HG02943 (cell line): ENCODE results near the gene FASTK.

Experiments used
- ATAC-seq: cut with Tn5 transposase; IDR thresholded peaks from one replicate; pipeline ENCODE4 v1.9.1; 2021; ENCODE audit warnings: mild to moderate bottlenecking, low read depth, moderate library complexity; ENCODE audit not compliant: unreplicated experiment

FASTK gene

DNA sequence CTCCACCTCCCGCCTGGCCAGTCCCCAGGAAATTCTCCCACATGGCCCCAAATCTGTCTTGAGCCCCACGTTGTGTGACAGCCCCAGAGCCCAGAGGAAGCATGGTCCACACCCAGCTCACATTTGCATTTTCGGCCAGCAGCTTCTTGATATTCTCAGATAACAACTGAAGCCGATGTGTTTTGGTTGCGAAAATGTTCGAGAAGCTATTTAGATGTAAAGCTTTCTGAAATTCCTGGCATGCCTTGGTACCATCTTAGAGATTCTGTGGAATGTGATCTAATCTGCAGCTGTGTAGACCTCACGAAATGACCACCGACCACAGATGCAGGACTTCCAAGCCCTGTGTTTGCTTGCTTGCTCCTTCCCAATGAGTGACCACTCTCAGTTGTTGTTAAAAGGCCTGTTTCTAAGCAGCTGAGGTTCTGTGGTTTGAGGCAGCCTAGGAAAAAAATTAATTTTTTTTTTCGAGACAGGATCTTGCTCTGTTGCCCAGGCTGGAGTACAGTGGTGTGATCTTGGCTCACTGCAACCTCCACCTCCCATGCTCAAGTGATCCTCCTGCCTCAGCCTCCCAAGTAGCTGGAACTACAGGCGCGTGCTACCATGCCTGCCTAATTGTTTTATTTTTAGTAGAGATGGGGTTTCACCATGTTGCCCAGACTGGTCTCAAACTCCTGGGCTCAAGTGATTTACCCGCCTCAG is 12.4 kb downstream of the FASTK start:
- ATAC-seq: no peak

DNA sequence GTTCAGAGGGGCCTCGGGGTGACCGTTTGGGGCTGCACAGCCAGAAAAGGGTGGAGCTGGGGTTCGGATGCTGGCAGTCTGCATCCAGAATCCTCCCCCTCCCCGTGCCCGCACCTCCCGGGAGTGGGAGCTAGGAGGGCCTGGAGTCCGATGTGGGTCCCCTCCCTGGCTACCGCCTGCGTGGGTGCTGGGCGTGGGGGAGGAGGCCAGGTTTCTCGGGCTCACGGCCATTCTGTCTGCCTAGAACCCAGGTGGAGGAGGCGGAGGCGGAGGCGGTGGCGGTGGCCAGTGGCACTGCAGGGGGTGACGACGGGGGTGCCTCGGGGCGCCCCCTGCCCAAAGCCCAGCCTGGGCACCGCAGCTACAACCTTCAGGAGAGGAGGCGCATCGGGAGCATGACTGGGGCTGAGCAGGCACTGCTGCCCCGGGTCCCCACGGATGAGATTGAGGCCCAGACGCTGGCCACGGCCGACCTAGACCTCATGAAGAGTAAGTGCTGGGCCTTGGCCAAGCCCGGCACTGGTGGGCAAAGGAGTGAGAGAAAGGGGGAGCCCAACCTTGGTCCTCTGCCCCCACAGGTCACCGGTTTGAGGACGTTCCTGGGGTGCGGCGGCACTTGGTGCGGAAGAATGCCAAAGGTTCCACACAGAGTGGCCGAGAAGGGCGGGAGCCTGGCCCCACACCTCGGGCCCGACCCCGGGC is 14.2 kb downstream of the FASTK start:
- ATAC-seq: no peak

DNA sequence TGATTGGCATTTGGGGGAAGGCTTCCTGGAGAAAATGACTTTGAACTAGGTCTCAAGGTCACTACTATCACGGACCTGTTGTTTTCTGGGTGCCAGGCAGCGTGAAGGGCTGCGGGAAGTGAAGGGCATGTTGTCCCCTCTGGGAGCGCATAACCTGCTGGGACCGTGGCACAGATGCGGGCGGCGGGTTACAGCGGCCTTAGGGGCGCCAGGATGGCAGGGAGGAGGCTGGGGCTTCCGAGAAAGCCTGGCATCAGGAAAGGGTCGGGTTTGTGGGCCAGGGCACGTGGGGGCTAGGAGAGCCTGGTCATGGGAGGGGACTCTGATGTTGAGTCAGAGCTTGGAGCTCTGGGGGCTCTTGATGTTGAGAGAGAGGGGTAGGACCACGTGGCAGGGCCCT is 15.1 kb downstream of the FASTK start:
- ATAC-seq: no peak

DNA sequence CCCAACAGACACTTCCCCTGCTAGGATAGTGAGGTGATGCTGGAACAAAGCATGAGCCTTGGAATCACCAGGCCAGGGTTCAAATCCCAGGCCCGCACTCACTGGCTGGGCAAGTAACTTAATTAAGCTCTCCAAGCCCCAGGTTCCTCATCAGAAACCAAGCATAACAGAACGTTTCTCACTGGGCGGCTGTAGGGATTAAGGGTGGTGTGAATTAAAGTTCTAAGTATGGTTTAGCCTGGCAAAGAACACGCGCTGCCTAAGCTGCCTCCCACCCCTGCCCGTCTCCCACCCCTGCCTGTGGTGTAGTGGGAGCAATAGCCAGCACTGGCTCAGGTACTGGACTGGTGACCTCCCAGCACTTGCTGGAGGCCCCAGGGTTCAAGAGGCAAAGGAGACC is 15.6 kb downstream of the FASTK start:
- no peak for ATAC-seq

DNA sequence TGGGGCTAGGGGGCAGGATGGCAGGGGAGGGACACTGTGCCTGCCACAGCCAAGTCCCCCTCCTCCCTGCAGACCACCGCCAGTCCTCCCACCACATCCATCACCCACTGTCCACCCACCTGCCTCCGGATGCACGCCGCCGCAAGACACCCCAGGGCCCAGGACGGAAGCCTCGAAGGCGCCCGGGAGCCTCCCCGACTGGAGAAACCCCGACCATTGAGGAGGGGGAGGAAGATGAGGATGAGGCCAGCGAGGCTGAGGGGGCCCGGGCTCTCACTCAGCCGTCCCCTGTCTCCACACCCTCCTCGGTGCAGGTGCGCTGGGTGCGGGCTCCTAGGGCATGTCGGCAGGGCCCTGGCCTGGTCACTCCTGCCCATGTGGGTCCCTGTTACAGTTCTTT is 16.2 kb downstream of the FASTK start:
- ATAC-seq: no peak

DNA sequence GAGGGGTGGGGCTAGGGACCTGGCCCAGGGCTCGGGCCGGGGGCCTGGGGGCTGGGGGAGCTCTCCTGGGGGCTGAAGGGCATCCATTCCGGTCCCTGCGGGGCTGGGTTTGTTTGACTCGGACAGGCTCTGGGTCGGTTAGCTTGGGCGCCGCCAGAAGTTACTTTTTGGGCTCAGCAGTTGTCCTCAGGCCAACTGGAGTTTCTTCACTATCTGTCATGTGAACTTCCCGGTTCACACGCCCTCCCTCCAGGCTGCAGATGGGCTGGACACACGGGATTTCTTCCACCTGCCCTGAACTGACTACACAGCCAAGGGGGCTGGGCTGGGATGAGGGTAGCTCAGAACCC is 17.4 kb downstream of the FASTK start:
- ATAC-seq: no peak

DNA sequence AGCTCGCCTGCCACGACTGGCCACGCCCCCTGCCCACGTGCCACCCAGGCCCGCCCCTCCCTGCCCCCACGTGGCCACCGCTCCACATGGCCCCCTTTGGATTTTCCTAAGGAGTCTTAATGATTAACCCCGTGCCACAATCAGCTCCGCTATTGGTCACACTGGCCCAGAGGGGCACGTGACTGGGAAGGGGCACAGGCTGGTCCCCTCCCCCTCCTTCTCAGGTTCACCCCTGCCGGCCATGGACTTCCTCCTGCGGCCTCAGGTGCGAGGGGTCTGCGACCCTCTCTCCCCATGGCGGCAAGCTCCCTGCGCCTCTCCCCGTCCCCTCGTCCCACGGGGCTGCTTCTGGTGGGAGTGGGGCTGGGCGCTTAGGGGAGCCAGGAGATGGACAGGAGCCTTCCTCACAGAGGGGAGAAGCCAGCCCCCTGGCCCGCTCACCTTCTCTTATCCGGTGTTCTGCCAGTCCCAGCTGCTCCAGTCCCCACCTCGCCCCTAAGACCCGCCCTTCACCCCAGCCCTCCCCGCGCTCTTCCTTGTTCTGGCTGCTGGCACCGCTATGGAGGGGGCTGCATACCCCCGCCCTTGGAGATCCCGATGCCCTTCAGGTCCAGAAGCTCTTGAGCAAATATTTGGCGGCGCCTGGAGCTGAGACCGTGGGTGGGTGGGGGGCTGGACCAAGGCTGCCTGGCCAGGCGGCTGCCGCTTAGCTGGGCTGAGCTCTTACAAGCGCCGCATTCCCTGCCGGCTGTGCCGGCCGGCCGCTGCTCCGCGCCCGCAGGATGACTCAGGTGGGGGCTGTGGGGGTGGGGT is 18.0 kb downstream of the FASTK start:
- ATAC-seq: no peak

DNA sequence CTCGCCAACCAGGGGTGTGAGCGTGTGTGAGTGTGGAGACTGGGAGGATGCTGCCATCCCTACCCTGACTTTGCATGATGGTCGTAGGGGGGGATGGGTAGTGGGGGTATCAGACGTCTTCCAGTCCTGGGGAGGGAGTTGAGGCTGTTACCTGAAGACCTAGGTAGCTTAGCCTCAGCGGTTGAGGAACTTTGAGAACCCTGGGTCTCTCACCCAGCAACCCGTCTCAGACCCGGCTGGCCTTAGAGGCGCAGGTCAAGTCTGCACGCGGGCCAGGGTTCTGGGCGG is 18.6 kb downstream of the FASTK start:
- no peak for ATAC-seq

DNA sequence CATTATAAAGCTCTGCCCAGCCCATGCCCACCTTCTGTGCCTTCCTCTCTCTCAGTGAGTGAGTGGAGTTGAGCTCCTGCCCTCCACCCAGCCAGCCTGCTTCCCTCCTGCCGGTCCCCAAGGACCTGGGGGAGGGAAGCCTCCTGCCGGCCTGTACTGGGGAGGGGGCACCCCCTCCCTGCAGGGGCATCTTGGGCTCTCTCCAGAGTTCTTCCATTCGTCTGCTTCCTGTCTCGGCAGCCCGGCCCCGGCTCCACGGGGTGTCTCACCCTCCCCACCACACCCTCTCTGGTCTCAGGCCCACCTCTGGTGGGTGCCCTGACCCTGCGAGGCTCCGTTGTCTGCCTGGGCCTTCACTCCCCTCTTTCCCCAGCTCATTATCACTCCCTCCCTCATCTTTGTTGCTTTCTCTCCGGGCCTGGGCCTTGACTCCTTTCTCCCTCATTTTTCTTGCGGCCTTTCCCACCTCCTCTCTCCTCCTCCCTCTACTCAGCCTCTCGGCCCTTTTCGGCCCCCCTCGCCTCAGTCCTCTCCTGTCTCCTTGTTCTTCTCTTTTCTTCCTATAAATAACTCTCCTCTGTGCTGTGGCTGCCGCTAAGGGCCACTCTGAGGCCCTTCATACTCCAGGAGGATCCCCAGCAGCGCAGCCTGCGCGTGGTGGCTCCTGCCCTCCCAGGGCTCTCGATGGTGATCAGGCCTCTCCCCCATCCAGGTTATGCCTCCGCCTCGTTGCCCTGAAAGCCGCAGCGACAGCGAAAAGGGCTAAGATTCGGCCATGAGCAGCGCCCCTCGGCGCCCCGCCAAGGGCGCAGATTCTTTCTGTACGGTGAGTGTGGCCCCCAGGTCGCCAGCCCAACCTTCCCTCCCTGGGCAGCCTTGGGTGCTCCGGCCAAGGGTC is 19.1 kb downstream of the FASTK start:
- no peak for ATAC-seq

DNA sequence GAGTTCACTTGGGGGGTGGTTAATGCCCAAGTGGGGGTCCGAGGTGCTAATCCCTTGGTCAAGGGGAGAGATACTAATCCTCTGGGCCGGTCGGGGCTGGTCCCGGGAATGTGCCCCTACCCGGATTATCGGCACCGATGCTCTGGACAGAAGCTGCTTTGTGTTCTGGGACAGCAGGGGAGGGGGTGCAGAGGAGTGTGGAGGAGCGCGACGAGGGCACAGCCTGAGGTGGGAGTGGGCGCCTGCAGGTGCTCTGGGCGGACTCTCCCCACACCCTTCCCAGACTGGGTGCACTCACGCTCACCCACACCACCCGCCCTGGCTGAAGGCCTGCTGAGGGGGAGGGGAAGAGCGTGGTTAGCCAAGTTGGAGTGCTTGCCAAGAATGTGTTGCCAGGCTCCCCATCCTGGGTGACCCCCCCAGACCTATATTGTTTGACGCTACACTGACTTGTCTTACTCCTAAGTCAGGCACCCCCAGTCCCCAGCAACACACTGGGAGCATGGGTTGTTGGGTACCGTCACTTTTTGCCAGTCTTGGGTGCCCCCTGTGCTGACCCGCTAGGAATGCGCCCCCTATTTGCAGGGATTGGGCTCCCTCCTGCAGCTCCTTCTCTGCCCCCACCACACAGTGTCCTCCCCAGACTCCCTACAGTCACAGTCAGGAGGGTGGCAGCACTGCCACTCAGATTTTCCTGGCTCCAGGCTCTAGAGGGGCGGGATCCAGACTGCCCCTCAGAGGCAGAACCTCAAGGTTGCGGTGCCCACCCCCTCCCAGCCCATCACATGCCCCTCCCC is 20.0 kb downstream of the FASTK start:
- ATAC-seq: no peak

DNA sequence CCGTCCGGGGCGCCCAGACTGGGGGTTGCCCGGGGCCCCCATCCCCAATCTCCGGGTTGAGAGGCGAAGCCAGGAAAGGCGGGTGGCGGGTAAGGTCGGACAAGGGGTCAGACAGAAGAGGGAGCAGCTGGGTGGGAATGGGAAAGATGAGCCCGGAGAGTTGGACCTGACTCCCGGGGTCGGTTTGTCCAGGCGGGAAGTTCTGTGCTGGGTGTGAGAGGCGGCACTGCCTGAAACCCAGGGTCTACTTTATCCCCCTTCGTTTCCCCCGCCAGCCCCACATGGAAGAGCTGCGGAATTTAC is 20.5 kb downstream of the FASTK start:
- ATAC-seq: no peak

DNA sequence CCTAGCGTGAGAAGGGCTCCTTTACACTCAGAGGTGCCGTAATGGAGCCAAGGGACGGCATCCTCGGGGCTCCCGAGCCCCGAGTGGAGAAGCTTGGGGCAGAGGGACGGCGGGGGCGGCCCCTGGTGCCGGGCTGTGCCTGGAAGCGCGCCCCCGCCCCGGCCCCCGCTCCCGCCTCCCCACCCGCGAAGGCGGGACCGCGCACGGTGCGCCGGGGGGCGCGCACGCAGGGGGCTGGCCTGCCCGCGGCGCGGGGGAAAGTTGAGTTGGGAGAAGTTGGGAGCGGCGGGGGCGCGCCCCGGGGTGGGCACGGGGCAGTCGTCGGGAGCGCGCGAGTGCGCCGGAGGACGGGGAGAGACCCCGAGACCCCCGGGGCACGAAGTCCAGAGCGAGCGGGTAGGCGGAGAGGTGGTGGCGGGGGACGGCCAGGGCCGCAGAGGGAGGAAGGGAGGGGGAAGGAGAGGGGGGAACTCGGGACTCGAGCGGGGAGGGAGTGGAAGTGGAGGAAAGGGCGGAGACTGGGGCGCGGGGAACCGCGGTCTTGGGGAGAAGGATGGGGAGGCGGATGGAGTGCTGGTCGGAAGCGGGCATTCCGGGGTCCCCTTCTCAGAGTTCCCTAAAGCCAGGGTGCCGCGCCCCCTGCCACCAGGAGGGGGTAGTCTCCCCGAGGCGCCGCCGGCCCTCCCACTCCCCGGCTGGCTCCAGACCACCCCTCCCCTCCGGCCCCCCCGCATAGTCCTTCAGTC is 21.1 kb downstream of the FASTK start, which contains the start of gene SLC4A2:
TSS of gene SLC4A2 (plus strand) at position 223 of the 746 bp plus-strand sequence. CDS start 2,399 bp downstream, outside the sequence.
- no peak for ATAC-seq

DNA sequence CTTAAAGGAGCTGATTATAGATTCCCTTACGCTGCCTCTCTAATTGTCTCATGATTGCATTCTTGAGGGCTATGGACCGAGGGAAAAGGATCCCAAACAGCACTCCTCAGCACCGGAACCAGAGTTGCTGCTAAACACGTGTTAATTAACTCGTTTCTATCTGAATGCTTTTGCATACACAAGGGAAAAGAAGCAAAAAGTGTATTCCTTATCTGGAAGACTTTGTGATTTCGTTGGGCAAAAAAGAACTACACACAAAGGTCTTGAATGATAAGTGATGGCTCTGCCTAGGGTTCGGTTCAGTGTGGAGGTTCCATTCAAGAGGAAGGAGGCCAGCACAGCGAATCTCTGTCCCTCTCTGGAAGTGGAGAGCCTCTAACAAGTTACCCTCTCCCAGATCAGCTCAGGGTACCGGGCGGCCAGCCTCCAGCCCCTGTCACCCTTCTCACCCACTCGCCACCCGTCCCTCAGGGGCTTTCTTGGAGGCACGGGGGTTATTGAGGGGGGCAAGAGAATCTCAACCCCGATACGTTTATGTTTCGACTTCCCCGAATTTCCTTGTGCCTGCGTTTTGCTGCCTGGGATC is 21.7 kb downstream of the FASTK start:
- ATAC-seq: no peak

DNA sequence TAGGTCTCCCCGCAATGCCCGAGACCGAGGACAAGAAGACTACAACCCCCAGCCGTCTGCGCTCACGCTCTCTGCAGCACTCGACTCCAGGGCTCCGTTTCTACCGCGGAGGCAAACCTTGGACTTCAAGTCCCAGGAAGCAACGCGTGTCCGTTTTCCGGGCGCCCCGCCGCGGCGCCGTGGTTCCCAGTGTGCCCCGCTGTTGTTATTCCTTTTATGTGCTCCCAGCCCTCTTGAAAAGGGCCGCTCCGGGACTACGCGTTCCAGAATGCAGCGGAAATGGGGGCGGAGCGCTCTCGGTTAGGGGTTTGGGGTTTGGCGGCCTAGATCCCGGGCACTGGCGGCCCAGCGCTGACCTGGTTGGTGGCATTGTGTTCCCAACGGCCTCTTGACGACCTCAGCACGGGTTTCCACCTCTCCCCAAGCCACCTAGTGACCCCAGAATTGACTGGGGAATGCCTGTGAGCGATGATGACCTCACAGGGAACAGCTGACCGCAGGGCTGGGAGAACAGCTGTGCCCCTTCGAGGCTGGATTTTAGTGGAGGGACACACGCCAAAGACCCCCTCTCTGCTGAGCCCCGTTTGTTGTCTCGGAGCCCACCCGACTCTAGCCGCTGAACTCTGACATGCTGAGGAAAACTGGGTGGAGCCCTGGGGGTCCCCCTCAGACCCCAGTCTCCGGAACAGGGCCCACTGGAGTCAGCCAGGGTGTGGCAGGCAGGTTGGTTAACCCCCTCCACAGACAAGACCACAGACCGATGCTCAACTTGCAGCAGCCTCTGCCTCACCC is 22.4 kb downstream of the FASTK start:
- peak; percentile 81 for ATAC-seq

DNA sequence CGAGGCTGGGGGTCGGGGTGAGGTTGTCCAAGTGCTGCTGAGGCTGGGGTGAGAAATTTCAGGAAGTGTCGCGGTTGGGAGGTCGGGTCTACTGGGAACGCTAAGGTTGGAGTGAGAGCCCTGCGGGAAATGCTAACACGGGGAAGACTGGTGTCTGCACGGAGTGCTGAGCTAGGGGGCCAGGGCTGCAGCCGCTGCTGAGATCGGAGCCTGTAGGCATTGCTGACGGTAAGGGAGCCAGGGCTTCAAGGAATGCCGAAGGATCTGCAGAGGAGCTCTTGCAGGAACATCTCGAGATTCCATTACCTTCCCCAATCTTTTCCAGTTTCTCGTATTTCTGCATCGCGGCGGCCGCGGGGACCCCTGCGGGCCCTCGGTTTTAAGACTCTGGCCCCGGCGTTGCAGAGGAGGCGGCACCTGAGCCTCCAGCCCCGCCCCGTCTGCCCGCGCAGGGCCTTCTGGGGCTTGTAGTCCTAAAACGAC is 23.1 kb downstream of the FASTK start, which contains the start of gene CDK5:
TSS of gene CDK5 (minus strand) at position 392 of the 483 bp plus-strand sequence. CDS start at position 343, 49 bp downstream.
- ATAC-seq: peak; percentile 14

DNA sequence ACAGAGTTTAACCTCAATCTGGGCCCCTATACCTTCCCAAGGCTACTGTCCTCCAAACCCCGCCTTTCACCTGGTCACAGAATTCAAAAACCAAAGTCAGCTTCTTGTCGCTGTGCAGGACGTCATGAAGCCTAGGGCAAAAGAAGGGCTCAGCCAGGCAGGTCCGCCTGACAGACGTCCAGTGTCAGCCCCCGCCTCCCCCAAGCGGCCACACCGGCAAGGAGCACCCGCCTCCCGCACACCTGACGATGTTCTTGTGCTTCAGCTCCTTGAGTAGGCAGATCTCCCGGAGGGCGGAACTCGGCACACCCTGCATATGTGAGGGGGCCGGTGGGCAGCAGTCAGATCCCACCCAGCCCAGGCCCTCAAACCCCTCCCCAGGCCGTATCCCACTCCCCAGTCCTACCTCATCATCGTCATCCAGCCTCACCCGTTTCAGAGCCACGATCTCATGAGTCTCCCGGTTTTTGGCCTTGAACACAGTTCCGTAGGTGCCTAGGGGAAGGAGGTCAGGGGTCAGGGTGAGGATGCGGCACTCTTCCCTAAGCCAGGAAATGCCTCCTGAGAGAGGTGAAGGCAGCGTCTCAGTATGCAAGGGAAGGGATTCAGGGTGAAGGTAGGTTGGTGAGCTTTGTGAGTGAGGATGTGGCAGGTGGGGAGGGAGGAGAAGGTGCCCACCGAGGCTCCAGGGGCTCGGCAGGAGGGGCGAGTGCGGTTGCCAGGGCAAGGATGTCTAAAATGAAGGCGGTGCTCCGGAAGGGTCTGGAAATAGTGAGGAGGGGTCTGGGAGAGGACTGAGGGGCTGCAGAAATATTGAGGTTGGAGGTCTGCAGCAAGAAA is 23.7 kb downstream of the FASTK start:
- no peak for ATAC-seq

DNA sequence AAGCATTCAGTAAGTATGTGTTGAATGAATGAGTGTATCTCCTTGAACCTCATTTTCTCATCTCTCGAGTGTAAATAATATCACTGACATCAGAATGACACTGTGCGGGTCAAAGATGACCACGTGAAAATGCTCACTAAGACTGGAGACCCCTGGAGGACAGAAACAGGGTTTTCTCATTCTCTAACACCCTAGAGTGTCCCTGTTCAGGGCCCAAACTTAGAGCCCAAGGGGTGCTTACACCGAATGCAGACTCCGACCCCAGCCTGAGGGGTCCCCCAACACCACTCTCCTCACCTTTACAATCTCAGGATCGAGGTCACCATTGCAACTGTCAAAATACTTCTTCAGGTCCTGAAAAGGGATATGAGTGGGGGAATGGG is 24.3 kb downstream of the FASTK start:
- no peak for ATAC-seq
